Measurements from ENCODE around the gene SEL1L2.

Gene SEL1L2

GRCh38 chr20:13817342-13817741 lies 173.1 kb downstream of the SEL1L2 start:
- DNase-seq (ENCODE audit: low read depth in 2 of 2), result no peak

GRCh38 chr20:13816757-13817156 lies 173.7 kb downstream of the SEL1L2 start:
- DNase-seq (ENCODE audit: low read depth in 2 of 2), result no peak

GRCh38 chr20:13814672-13815071 lies 175.7 kb downstream of the SEL1L2 start:
- DNase-seq (ENCODE audit: low read depth in 2 of 2), result no peak

- DNase-seq (ENCODE audit: low read depth in 2 of 2), result no peak
These were observed 176.5 kb downstream of the SEL1L2 start for GRCh38 chr20:13813910-13814309.

GRCh38 chr20:13810446-13810845 lies 180.0 kb downstream of the SEL1L2 start:
- DNase-seq (ENCODE audit: low read depth in 2 of 2), result no peak

- DNase-seq (ENCODE audit: low read depth in 2 of 2), result no peak
These were observed 180.6 kb downstream of the SEL1L2 start for GRCh38 chr20:13809855-13810254.

GRCh38 chr20:13809373-13809772 lies 181.0 kb downstream of the SEL1L2 start:
- DNase-seq (ENCODE audit: low read depth in 2 of 2), result no peak

- peak; percentile 24 to 32 for DNase-seq (ENCODE audit: low read depth in 2 of 2)
These were observed 189.7 kb downstream of the SEL1L2 start for GRCh38 chr20:13800728-13801134.

- DNase-seq (ENCODE audit: low read depth in 2 of 2), result no peak
These were observed 190.4 kb downstream of the SEL1L2 start for GRCh38 chr20:13799974-13800373.

Data from fibroblast of skin of left biceps (primary cell).